Testis (tissue), 3 donors: Measurements from ENCODE around the gene ZNF579. TPM values are rescaled to one million over a fixed set of nuclear protein-coding genes. Genes with fewer than 3 reads are reported as not detected.

Source experiments
- DNase-seq: peaks from one replicate; pipeline ENCODE4 v3.0.0-alpha.2; 2019
- H3K27ac ChIP-seq, 2 donors: fragments of 200-600 bp; sonication (generic); one replicate each; pipeline ENCODE4 v1.5.1; 2019
- H3K27me3 ChIP-seq: fragments of 200-600 bp; sonication (generic); one replicate; pipeline ENCODE4 v1.5.1; 2019
- H3K36me3 ChIP-seq: fragments of 200-600 bp; sonication (generic); one replicate; pipeline ENCODE4 v1.5.1; 2017; ENCODE audit warnings: low read depth; ENCODE audit errors: missing control alignments
- H3K4me1 ChIP-seq: fragments of 200-600 bp; sonication (generic); one replicate; pipeline ENCODE4 v1.5.1; 2019
- H3K4me3 ChIP-seq, 2 donors: fragments of 200-600 bp; sonication (generic); one replicate each; pipeline ENCODE4 v1.5.1; 2017 to 2019
- H3K9me3 ChIP-seq: fragments of 200-600 bp; sonication (generic); one replicate; pipeline ENCODE4 v1.5.1; 2017
- CTCF ChIP-seq, 3 experiments: fragments of 450-650 bp in 2 of 3; fragments of 200-600 bp in 1 of 3; sonication (generic) in 1 of 3; IDR thresholded peaks; one replicate each; pipeline ENCODE4 v1.5.1; 2016 to 2019; ENCODE audit warnings: antibody characterized with exemption in 3 of 3, mild to moderate bottlenecking in 2 of 3, moderate library complexity in 1 of 3
- POLR2A ChIP-seq: fragments of 450-650 bp; IDR thresholded peaks from one replicate; pipeline ENCODE4 v1.6.1; 2017; ENCODE audit warnings: antibody characterized with exemption, mild to moderate bottlenecking, moderate library complexity
- WGBS, 2 donors: methylation state at CpG; one replicate each; pipeline ENCODE4 v1.1.5; 2018; 5-methylcytosine and 5-hydroxymethylcytosine counted together
- intact Hi-C: fragments of 100-400 bp; cut with DNase I; formaldehyde crosslinking; loops from one replicate; pipeline ENCODE4 v1.15.1; 2023; ENCODE audit warnings: low total_unique reads
- polyA plus RNA-seq: library from polyadenylated mRNA; stranded (reverse); fragments of 350-450 nt; fragmentation: Illumina TruSeq; extraction: RNeasy Lipid Tissue Mini Kit (QIAGEN cat#74804); gene quantifications from one replicate; pipeline ENCODE4 v1.2.3, GENCODE V29; 2014; ENCODE audit warnings: low read depth, low replicate concordance; ENCODE audit not compliant: insufficient read depth
- total RNA-seq, 2 donors: library from RNA; depleted of rRNA; stranded (reverse); fragments of >200 nt; gene quantifications; one replicate each; pipeline ENCODE4 v1.2.3, GENCODE V29; 2016

The ZNF579 gene
- total and polyA plus RNA-seq, 3 donors from 2014 or later: 4.0 to 7.2 (median 4.3) TPM

GRCh38 chr19:55600662-55601028 is 20.0 kb upstream of the ZNF579 start:
- WGBS, 2 donors: 3 to 7% methylated on average over 9 to 11 of the region's 15 CpGs
- no peaks in the 10 kb centered on the region for H3K9me3 ChIP-seq
- peaks cover 7% of the 10 kb centered on the region for H3K4me1 ChIP-seq
- intact Hi-C loops: loop anchor here (10.0 kb wide), 1 partner anchor 86 kb away; no protein-coding TSS in a partner anchor
- H3K27me3 ChIP-seq: no peaks in the 10 kb centered on the region
- no peak for DNase-seq
- H3K4me3 ChIP-seq: peak overlapping the region; percentile 69 to 88
- peak overlapping the region; percentile 95 to 99 for H3K27ac ChIP-seq
- H3K36me3 ChIP-seq: no peaks in the 10 kb centered on the region
- TF ChIP-seq POLR2A (no peak), CTCF (IDR thresholded peaks at IDR 0.05) (no peak)

GRCh38 chr19:55599842-55600661 is 19.4 kb upstream of the ZNF579 start, which contains the start of gene ZNF524:
Gene ZNF524 (plus strand): TSS chr19:55600288. CDS start chr19:55602113, 1,825 bp downstream.
- Histone ChIP-seq H3K27me3 (no peaks in the 10 kb centered on the region), H3K27ac (peak within 1 kb of the TSS; percentile 95 to 99), H3K36me3 (no peaks in the 10 kb centered on the region), H3K4me1 (peaks cover 7% of the 10 kb centered on the region), H3K4me3 (peak within 1 kb of the TSS; percentile 69 to 88), H3K9me3 (no peaks in the 10 kb centered on the region)
- no peak for TF ChIP-seq POLR2A
- peak in 1 of 3 experiments; percentile 10 for TF ChIP-seq CTCF (IDR thresholded peaks at IDR 0.05)
- intact Hi-C loops: loop anchor here (10.0 kb wide), 1 partner anchor 85 kb away; no protein-coding TSS in a partner anchor
- peak; percentile 92 for DNase-seq
- WGBS, 2 donors: 0 to 1% methylated on average over 10 to 75 of the region's 97 CpGs

GRCh38 chr19:55599468-55599841 is 18.8 kb upstream of the ZNF579 start, which contains the start of gene FIZ1:
Gene FIZ1 (minus strand): TSS chr19:55599517. CDS start chr19:55597865, 1,652 bp downstream.
- peak within 1 kb of the TSS; percentile 69 to 88 for H3K4me3 ChIP-seq
- WGBS, 2 donors: 1% methylated on average over 23 of the region's 23 CpGs
- no peak for TF ChIP-seq POLR2A
- DNase-seq: peak; percentile 99
- H3K36me3 ChIP-seq: no peaks in the 10 kb centered on the region
- H3K27me3 ChIP-seq: no peaks in the 10 kb centered on the region
- peak within 1 kb of the TSS; percentile 95 to 99 for H3K27ac ChIP-seq
- peaks cover 7% of the 10 kb centered on the region for H3K4me1 ChIP-seq
- intact Hi-C loops: no loop called here
- H3K9me3 ChIP-seq: no peaks in the 10 kb centered on the region

GRCh38 chr19:55598719-55599467 is 18.2 kb upstream of the ZNF579 start:
- intact Hi-C loops: no loop called here
- WGBS, 2 donors: 6 to 9% methylated on average over 17 to 26 of the region's 26 CpGs

More at GRCh38 chr19:55598719-55599467, 18.2 kb upstream of the ZNF579 start:
- H3K4me3 ChIP-seq: peak overlapping the region; percentile 69 to 88
- no peaks in the 10 kb centered on the region for H3K36me3 ChIP-seq
- peaks cover 7% of the 10 kb centered on the region for H3K4me1 ChIP-seq
- peak overlapping the region; percentile 95 to 99 for H3K27ac ChIP-seq
- no peaks in the 10 kb centered on the region for H3K9me3 ChIP-seq
- DNase-seq: peak; percentile 95
- TF ChIP-seq POLR2A: no peak
- no peak for TF ChIP-seq CTCF (IDR thresholded peaks at IDR 0.05)
- H3K27me3 ChIP-seq: no peaks in the 10 kb centered on the region
